Endothelial cell of umbilical vein (primary cell): Measurements from ENCODE around the gene ERCC4.

Experiments
- CTCF ChIP-seq, 2 donors: IDR thresholded peaks; 1 replicate in 1 of 2; 2 replicates in 1 of 2; pipeline ENCODE4 v1.5.1; 2011; ENCODE audit warnings: low read length in 2 of 2, mild to moderate bottlenecking in 2 of 2, moderate library complexity in 2 of 2, control low read depth in 1 of 2, inconsistent platforms in 1 of 2, low read depth in 1 of 2; ENCODE audit not compliant: insufficient read depth in 1 of 2; ENCODE audit errors: extremely low read depth in 1 of 2
- MYC ChIP-seq: IDR thresholded peaks from one replicate; pipeline ENCODE4 v1.6.1; 2011; ENCODE audit warnings: mild to moderate bottlenecking, low read depth, low read length
- POLR2AphosphoS5 ChIP-seq: IDR thresholded peaks from 2 replicates; pipeline ENCODE4 v1.6.1; 2012; ENCODE audit warnings: low read depth, mild to moderate bottlenecking, control low read depth, low read length, moderate library complexity; ENCODE audit not compliant: insufficient read depth

GRCh38 chr16:13970708-13971422 lies 50.9 kb downstream of the ERCC4 start:
- TF ChIP-seq CTCF (IDR thresholded peaks at IDR 0.05; ENCODE audit: extremely low read depth in 1 of 2, insufficient read depth in 1 of 2, low read depth in 1 of 2, low read length in 2 of 2) (no peak), MYC (no peak), POLR2AphosphoS5 (no peak)
